ENCODE data around the gene TAGLN3.

TAGLN3 gene

GRCh38 chr3:111998636-111999483 is at the start of gene TAGLN3:
TAGLN3 (plus strand) TSS chr3:111998922; CDS start chr3:111999423, 501 bp downstream.
- no peak for DNase-seq

GRCh38 chr3:111949712-111950111 is 49.0 kb upstream of the TAGLN3 start:
- DNase-seq: no peak

DNA sequence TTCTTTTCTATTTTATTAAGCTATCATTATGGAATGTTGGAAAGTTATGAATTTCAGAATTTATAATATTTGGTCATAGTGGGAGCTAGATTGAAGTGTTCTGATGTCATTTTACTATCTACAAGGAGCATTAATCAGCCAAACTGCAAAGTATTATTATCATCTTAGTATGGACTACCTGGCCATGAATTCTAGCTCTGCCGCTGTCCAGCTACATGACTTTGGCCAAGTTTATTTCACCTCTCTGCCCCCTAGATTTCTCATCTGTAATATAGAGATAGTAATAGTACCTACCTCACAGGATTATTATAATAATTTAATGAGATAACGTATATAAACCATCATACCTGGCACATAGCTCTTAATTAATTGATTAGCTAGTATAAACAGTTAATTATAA is 47.7 kb upstream of the TAGLN3 start:
- no peak for DNase-seq

DNA sequence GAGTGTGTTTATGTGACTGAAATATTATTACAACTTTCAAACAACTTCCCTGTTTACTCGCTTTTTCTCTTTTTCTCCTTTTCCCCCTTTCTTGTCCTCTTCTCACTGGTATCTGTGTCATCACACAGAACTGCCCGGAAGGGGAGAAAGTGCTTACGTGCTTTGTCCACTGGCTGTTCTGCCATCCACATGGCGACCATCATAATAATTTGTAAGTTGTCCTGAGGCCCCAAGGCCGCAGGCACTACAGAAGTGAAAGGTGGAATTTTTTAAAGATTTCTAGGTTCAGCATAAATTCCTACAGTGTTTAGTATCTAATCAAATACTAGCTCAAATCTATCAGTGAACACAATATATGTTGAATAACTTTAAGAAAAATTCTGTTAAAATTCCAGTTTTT is 46.6 kb upstream of the TAGLN3 start:
- no peak for DNase-seq

GRCh38 chr3:111952866-111953450 is 45.8 kb upstream of the TAGLN3 start:
- no peak for DNase-seq

DNA sequence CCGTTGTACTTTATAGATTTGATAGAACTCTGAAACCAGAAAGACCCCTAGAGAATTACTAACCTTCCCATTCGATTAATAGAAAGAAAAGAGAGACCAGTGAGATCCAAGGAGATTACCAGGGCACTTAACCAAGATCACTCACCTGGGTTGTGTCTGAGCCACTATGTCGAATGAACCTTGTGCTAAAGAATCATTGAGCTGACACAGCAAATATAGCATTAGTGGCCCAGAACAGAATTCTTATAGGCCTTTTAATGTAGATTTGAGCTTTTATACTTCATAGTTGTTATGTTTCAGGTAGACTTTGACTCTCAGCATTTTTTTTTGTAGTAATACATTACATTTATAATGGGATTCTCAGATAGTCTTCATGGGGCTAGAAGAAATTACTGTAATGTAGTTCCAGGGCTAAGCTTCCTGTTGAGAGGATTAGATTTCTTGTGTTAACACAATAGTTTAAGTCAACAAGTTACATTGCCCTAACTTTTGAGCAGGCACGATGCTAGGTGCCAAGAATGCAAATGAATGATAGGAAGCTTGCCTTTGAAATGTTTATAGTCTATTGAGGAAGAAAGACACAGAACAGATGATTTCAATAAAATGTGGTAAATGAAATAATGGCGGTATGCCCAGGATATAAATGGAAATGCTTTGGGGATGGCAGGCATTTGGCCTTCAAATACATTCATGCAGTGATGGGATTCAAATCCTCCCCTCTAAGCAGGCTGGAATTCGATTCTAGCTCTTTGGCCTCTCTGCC is 44.3 kb upstream of the TAGLN3 start:
- no peak for DNase-seq

- DNase-seq: no peak
These were observed 42.8 kb upstream of the TAGLN3 start for GRCh38 chr3:111955876-111956275.

DNA sequence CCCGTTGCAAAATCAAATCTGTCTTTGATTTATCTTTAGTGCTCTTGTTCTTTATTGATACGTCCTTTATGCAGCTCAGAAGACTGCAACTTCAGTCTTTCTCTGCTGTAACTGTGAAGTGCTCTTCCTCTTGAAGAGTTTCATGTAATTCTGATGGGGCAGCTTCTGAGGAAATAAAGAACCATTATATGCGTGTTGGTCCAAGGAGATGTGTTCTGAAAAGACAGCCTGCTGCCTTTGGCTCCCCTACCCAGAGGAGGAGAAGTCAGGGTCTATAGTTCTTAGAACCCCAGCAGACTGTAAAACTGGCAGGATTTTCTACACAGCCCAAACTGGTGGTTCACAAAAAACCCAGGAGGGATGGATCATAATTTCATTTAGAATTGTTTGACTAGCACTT is 42.3 kb upstream of the TAGLN3 start:
- DNase-seq: no peak

- no peak for DNase-seq
These were observed 41.6 kb upstream of the TAGLN3 start for GRCh38 chr3:111956995-111957734.

DNA sequence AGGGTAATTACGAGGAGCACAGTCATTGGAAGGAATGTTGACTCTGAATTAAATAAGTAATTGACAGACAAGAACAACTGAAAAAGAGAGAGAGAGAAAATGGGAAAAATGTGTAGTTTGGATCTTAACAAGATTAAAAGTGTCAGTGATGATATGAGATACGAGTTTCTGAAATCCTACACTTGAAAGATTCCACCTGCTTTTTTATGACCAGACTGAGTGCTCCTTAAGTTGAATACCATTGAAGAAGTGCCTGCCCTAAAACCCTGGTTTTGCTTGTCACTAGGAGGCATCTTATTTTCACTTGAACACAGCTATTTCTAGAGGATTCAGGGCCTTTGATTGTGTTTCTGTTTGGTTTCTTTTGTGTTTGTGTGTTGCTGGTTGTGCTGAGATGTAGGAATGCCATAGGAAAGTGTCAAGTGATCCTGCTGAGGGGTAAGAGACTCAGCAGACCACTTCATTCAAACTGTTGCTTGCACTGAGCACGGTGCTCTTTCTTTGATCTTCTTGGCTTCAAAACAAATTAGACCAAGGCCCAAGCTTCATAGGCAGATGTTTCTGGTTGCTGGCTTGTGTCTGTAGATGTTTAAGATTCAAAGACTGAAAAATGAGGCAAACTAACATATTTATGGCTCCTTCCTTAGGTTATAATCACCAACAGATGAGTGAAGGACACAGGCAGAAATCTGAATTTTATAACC is 37.1 kb upstream of the TAGLN3 start:
- no peak for DNase-seq

DNA sequence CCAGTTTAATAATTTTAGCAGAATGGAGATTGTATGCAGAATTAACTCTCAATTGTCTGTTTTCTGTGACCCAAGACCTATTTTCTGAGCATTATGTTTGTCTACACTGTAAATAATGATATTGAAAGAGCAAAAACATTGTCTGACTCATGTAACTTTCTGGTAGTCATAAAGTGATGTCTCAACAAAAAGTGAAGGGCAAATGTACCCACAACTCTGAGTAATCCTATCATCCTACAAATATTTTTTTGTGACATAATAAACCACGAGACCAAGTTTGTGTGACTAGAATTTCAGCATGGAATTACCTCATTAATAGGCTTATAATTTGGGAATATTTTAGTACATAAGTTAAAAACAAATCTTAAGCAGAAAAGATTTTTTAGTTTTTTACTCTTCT is 35.3 kb upstream of the TAGLN3 start:
- peak; percentile 40 for DNase-seq

DNA sequence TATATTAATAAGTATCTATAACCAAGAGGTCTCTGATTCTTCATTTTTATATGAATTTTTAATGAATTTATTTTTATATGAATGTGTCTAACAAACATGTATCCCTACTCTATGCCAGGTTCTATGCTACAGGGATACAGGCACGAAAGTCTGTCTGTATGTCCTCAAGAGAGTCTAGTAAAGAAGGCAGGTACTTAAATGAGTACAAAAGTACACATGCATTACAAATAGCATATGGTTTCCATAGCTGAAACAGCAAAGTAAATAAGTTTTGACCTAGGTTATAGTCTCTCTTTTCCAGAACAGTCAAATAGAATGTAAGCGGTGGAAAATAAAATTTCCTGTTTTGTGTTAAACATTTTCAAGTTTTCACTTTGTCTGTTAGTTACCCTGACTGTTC is 33.2 kb upstream of the TAGLN3 start:
- peak; percentile 25 for DNase-seq

DNA sequence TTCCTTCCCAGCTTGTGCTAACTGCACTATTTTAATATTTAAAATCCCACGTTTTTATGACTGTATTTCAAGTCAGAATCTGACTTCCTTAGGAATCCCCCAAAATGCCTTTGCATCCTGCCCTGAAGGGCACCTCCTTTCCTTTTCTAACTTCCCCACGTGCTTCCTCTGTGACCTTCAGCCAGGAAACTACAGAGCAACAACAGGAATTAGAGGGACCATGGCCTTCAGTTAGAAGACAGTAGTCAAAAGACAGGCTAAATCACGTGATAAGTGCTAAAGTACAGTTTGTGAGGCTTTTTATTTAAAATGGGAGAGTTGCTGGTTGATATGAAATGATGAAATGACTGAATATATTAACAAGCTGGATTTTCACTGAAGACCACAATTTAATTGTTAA is 31.7 kb upstream of the TAGLN3 start:
- DNase-seq: no peak

GRCh38 chr3:111967651-111968274 is 31.0 kb upstream of the TAGLN3 start:
- DNase-seq: peak; percentile 87

- no peak for DNase-seq
These were observed 30.2 kb upstream of the TAGLN3 start for GRCh38 chr3:111968319-111969054.

DNA sequence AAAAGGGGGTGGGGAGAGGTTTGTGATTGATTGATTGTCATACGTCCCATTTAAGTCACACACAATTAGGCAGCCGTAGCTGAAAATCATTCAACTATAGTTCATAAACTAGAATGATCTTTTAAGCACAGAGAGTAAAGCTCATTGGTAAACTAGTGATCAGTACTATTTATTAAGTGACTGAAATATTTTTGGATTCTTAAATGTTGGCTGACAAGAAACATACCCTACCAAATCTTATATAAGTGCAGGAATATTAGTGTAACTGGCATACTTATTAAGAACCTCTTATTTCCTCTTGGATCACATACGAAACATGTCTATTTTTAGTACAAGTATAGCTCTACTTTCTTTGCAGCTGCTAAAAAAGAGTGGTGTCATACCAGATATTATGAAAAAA is 28.3 kb upstream of the TAGLN3 start:
- DNase-seq: no peak

DNA sequence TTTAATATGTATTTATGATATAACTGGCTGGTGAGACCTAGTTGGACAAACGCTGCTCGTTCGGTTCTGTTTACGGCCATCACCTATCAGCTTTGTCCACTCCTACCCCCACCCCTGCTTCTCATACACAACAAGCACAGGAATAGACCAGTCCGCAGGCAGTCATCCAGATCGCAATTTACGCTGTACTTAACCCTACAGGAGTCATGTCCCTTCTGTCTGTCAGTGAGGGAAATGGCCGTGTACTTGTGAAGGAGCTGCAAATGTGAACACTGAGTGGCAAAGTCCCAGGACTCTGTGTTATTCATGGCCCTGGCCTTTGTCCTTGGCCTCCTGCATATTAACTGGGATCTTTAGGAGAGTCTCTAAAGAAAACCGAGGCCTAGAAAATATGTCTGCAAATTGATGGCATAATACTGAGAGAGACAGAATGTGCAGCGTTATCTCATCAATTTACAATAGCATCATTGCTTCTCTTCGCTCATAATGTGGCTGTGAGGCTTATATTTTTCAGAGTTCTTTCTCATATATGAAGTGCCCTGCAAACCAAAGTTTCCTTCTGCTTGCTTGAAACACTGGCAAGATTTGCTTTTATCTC is 27.1 kb upstream of the TAGLN3 start:
- DNase-seq: no peak

DNA sequence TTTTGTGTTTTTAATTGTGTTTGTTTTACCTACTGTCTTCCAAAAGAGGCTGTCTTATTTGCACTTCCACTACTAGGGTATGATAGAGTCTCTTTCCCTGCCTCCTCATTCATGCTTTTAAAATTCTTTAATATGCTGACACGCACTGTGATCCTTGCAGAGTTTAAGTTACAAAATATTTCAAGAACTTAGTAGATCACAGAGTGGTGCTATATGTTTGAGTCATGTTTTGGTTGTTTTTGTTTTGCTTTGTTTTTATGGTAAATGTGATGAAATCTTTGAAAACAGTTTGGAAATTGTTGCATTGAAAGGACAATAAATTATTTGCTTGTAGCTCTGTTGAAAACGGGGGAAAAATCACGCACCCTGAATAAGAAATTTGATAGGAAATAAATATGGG is 25.8 kb upstream of the TAGLN3 start:
- no peak for DNase-seq

DNA sequence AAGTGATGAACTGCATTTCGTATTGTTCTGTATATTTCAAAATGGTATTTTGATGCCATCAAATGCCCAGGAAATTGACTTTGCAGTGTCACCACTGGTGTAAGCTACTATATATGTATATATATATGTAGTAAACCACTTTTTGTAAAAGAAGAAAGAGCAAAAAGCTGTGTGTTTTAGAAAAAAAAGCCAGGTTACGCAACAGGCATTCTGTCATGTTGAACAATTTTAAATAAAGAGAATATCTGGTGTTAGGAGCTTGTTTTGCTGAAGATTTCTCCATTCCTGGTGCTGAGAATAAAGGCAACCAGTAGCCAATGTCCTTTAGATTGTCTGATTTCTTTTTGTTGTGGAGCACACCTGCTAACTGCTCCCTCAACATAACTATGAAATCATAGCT is 23.6 kb upstream of the TAGLN3 start:
- no peak for DNase-seq

DNA sequence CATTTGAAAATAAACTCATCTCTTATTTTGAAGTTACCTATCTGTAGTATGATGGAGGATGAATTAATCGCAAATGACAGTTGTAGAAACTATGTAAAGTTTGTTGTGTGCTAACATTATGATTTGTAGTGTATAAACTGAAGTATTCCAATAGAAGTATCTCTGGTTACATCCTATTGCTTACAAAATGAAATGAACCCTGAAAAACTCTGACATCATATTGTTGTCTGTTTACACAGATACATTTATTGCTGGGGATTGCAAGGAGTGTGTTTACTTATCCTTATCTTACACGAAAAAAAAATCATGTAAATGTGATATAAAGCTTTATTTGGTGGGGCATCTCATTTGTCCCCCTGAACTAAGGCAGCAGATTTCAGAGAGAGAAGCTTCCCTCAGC is 22.5 kb upstream of the TAGLN3 start:
- no peak for DNase-seq

Measured in activated CD4-positive, alpha-beta T cell treated with anti-CD3 and anti-CD28 coated beads, Interleukin-10, Interleukin-2, amounts not matched to agents 100 ng/mL and 50 ng/mL, durations not matched to agents 16 hours and 8 hours (primary cell).